Mucosa of descending colon (tissue), 3 donors: ENCODE data around the gene PSMB4. TPM values are rescaled to one million over a fixed set of nuclear protein-coding genes. Genes with fewer than 3 reads are reported as not detected.

Experiments used
- ATAC-seq: fragments of 200-7000 bp; cut with Tn5 transposase; one replicate; pipeline ENCODE4 v1.9.1; 2020; ENCODE audit warnings: mild to moderate bottlenecking, moderate library complexity
- DNase-seq, 3 donors: peaks; one replicate each; pipeline ENCODE4 v3.0.0-alpha.2; 2020
- H3K36me3 ChIP-seq: fragments of 200-600 bp; one replicate; pipeline ENCODE4 v1.8.0; 2021; ENCODE audit warnings: low read depth, mild to moderate bottlenecking
- H3K4me1 ChIP-seq: fragments of 200-600 bp; one replicate; pipeline ENCODE4 v1.8.0; 2021; ENCODE audit warnings: low read depth, mild to moderate bottlenecking
- H3K4me3 ChIP-seq: fragments of 200-600 bp; one replicate; pipeline ENCODE4 v1.8.0; 2021; ENCODE audit warnings: mild to moderate bottlenecking
- H3K9me3 ChIP-seq: fragments of 200-600 bp; one replicate; pipeline ENCODE4 v1.8.0; 2021; ENCODE audit warnings: mild to moderate bottlenecking
- intact Hi-C, 2 donors: fragments of 100-400 bp; cut with DNase I in 1 of 2; cut with micrococcal nuclease in 1 of 2; formaldehyde crosslinking; loops; one replicate each; pipeline versions ENCODE4 v1.11.0 to v1.11.1; 2022; cut with DNase I, micrococcal nuclease
- total RNA-seq, 3 donors: library from RNA; stranded (reverse); fragmentation: NEBNext Ultra II Directional in 2 of 3; extraction: Animal tissue kit (Norgen Biotek cat#: 25700) in 2 of 3; gene quantifications; one replicate each; pipeline versions ENCODE4 v1.2.1 to v1.2.4, GENCODE V29; 2021 to 2023
- TF ChIP-seq, protein P1 (sequence below): fragments of 200-600 bp; IDR thresholded peaks from one replicate; pipeline ENCODE4 v1.8.0; 2022; ENCODE audit warnings: antibody characterized with exemption, mild to moderate bottlenecking
- donor health status: DM: no; HTN: no; CAD: no; lungs with moderate emphysema.
- donor health status: DM: no; HTN: no; CAD: no.
- donor health status: DM: no; HTN: yes; CAD: no.

Gene PSMB4
- total RNA-seq, 3 donors from 2014 or later = 154 to 213 (median 193) TPM

DNA sequence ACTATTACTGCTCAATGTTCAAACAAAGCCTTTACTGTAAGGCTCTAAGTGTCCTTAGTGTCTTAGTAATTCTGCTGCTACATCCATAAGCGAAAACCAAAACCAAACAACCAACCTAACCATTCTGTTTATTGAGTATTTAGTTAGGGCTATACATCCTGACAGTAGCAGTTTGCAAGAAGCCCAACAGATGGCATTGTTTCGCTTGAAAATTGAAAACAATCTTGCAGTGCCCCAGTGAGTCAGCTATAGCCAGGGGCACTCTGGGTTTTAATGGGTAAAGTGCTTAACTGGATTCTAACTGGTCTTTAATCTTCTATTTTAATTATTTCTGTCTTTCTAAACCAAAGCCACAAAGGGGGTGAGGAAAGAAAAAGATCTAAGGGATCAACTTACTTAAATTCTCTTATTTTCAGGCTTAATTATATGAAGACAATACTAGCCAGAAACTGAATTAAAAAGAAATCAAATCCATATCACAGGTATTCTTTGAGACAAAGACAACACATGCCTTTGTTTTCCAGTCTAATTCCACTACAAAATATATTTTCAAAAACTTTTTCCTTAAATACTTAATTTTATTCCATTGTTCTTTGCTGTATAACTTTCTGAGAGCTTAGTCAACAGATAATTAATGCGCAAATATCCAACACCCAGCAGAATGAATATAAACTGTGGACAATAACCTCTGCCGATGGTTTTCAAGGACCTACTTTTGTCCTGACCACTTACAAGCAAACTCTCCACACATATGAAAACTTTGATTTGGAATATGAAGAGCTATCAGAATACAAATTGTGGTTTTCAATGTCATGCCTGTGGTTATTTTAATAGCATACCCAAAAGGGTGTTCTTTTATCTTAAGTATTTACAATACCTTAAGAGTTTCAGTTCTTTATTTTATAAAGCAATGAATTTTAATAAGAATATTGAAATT is 44.7 kb downstream of the PSMB4 start:
- peaks cover 10% of the 10 kb centered on the region for H3K4me1 ChIP-seq
- H3K9me3 ChIP-seq = no peaks in the 10 kb centered on the region
- peaks cover 3% of the 10 kb centered on the region for H3K36me3 ChIP-seq
- peak in 1 of 3 donors; percentile 93 for DNase-seq
- ATAC-seq = peak; percentile 98
- intact Hi-C loops = loop anchor here in 1 of 2 donors (10.0 kb wide), 1 partner anchor 71 kb away; the partner anchor contains the start of gene CGN
- H3K4me3 ChIP-seq = no peak overlapping the region
- TF ChIP-seq, protein P1, sequence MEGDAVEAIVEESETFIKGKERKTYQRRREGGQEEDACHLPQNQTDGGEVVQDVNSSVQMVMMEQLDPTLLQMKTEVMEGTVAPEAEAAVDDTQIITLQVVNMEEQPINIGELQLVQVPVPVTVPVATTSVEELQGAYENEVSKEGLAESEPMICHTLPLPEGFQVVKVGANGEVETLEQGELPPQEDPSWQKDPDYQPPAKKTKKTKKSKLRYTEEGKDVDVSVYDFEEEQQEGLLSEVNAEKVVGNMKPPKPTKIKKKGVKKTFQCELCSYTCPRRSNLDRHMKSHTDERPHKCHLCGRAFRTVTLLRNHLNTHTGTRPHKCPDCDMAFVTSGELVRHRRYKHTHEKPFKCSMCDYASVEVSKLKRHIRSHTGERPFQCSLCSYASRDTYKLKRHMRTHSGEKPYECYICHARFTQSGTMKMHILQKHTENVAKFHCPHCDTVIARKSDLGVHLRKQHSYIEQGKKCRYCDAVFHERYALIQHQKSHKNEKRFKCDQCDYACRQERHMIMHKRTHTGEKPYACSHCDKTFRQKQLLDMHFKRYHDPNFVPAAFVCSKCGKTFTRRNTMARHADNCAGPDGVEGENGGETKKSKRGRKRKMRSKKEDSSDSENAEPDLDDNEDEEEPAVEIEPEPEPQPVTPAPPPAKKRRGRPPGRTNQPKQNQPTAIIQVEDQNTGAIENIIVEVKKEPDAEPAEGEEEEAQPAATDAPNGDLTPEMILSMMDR = peak; percentile 65

DNA sequence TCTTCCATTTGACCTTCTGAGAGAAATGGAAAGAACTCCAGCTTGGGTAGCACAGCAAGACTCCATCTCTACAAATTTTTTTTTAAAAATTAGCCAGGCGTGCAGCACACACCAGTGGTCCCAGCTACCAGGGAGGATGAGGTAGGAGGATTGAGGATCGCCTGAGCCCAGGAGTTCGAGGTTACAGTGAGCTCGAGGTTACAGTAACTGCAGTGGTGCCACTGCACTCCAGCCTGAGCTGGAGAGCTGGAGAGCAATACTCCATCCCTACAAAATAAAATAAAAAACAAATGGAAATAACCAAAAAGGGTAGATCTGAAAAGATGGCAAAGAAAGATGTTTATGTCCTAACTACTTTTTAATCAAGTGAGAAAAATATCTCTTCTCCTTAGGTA is 45.4 kb downstream of the PSMB4 start:
- ATAC-seq (no peak), DNase-seq (no peak)
- TF ChIP-seq, protein P1 = no peak
- H3K4me3 ChIP-seq = no peak overlapping the region
- H3K4me1 ChIP-seq = peaks cover 10% of the 10 kb centered on the region
- no peaks in the 10 kb centered on the region for H3K9me3 ChIP-seq
- peaks cover 3% of the 10 kb centered on the region for H3K36me3 ChIP-seq
- intact Hi-C loops = loop anchor here in 1 of 2 donors (10.0 kb wide), 1 partner anchor 70 kb away; the partner anchor contains the start of gene CGN

DNA sequence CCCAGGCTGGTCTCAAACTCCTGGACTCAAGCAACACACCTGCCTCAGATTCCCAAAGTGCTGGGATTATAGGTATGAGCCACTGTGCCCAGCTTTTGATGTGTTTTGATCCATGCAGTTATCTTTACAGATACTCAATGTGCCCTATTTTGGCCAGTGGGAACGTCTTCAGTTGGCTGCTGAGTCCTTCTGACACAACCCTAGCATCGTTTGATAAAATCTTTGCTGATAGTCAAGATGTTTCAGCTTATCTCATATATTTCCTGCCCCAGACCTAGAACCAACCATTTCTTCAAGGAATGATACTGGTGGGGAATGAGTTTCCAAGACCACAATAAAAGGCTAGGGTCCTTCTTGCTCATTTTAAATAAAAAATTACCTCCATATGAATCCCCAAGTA is 48.3 kb downstream of the PSMB4 start:
- Histone ChIP-seq H3K36me3 (no peaks in the 10 kb centered on the region), H3K9me3 (no peaks in the 10 kb centered on the region), H3K4me3 (no peak overlapping the region), H3K4me1 (peaks cover 8% of the 10 kb centered on the region)
- intact Hi-C loops = loop anchor here in 1 of 2 donors (10.0 kb wide), 1 partner anchor 67 kb away; the partner anchor contains the start of gene CGN
- no peak for DNase-seq
- ATAC-seq = no peak
- TF ChIP-seq, protein P1 = no peak

Other genes starting within 250 kb of the PSMB4 start
- gene TNFAIP8L2, start 242.9 kb upstream of the PSMB4 start, total RNA-seq = 1 to 10 TPM; 1.3 to 2.8 (median 2.5) TPM
- gene LYSMD1, start 233.7 kb upstream of the PSMB4 start, total RNA-seq = 10 to 100 TPM in 2 of 3 donors, 1 to 10 TPM in 1; 7.6 to 14.0 (median 10.0) TPM
- 10 to 100 TPM; 27.9 to 37.8 (median 28.1) TPM for gene SCNM1, start 233.4 kb upstream of the PSMB4 start, total RNA-seq
- gene TMOD4, start 223.6 kb upstream of the PSMB4 start, total RNA-seq = 1 to 10 TPM in 2 of 3 donors, not detected in 1; 1.0 to 2.5 TPM
- 10 to 100 TPM; 32.1 to 56.5 (median 35.3) TPM for gene VPS72, start 209.4 kb upstream of the PSMB4 start, total RNA-seq
- 10 to 100 TPM; 38.4 to 47.5 (median 39.2) TPM for gene PIP5K1A, start 201.0 kb upstream of the PSMB4 start, total RNA-seq
- 100 to 1,000 TPM in 1 of 3 donors, 10 to 100 TPM in 2; 90.2 to 150 (median 95.1) TPM for gene PSMD4, start 144.8 kb upstream of the PSMB4 start, total RNA-seq
- 10 to 100 TPM; 22.6 to 31.8 (median 29.7) TPM for gene ZNF687, start 117.3 kb upstream of the PSMB4 start, total RNA-seq
- gene PI4KB, start 72.2 kb upstream of the PSMB4 start, total RNA-seq = 10 to 100 TPM; 57.9 to 77.2 (median 58.9) TPM
- gene RFX5, start 52.3 kb upstream of the PSMB4 start, total RNA-seq = 10 to 100 TPM; 20.5 to 45.3 (median 31.8) TPM
- gene SELENBP1, start 26.9 kb upstream of the PSMB4 start, total RNA-seq = 1,000 to 10,000 TPM in 2 of 3 donors, 100 to 1,000 TPM in 1; 914 to 2,582 (median 1,654) TPM
- gene POGZ, start 59.9 kb downstream of the PSMB4 start, total RNA-seq = 100 to 1,000 TPM in 1 of 3 donors, 10 to 100 TPM in 2; 60.4 to 106 (median 77.7) TPM
- 100 to 1,000 TPM; 125 to 247 (median 187) TPM for gene CGN, start 111.8 kb downstream of the PSMB4 start, total RNA-seq
- gene TUFT1, start 140.7 kb downstream of the PSMB4 start, total RNA-seq = 10 to 100 TPM; 20.2 to 38.0 (median 27.5) TPM
- 10 to 100 TPM; 25.5 to 59.0 (median 34.8) TPM for gene SNX27, start 212.5 kb downstream of the PSMB4 start, total RNA-seq